Vagina (tissue), 2 donors: Measurements from ENCODE around the gene ATXN1. TPM values are rescaled to one million over a fixed set of nuclear protein-coding genes. Genes with fewer than 3 reads are reported as not detected.

ENCODE experiments used
- DNase-seq, 2 donors: peaks; one replicate each; pipeline ENCODE4 v3.0.0-alpha.2; 2017; ENCODE audit errors: extremely low spot score in 2 of 2
- H3K27ac ChIP-seq: fragments of 200-600 bp; sonication (generic); one replicate; pipeline ENCODE4 v1.5.1; 2019
- H3K27me3 ChIP-seq: fragments of 200-600 bp; sonication (generic); one replicate; pipeline ENCODE4 v1.5.1; 2019
- H3K36me3 ChIP-seq, 2 donors: fragments of 200-600 bp; sonication (generic); one replicate each; pipeline ENCODE4 v1.5.1; 2017 to 2019
- H3K4me1 ChIP-seq: fragments of 200-600 bp; sonication (generic); one replicate; pipeline ENCODE4 v1.5.1; 2019
- H3K4me3 ChIP-seq, 2 donors: fragments of 200-600 bp; sonication (generic); 1 replicate in 1 of 2; 2 replicates in 1 of 2; pipeline ENCODE4 v1.5.1; 2016 to 2019
- H3K9me3 ChIP-seq: fragments of 200-600 bp; sonication (generic); one replicate; pipeline ENCODE4 v1.5.1; 2019
- CTCF ChIP-seq, 3 experiments: fragments of 450-650 bp in 2 of 3; fragments of 200-600 bp in 1 of 3; sonication (generic) in 1 of 3; IDR thresholded peaks; one replicate each; pipeline ENCODE4 v1.5.1; 2017 to 2019; ENCODE audit warnings: antibody characterized with exemption in 3 of 3, mild to moderate bottlenecking in 2 of 3, moderate library complexity in 2 of 3
- POLR2A ChIP-seq, 2 donors: fragments of 450-650 bp; IDR thresholded peaks; one replicate each; pipeline ENCODE4 v1.6.1; 2017; ENCODE audit warnings: antibody characterized with exemption in 2 of 2, mild to moderate bottlenecking in 2 of 2, moderate library complexity in 2 of 2
- POLR2AphosphoS5 ChIP-seq, 2 donors: sonication (generic); formaldehyde crosslinking; IDR thresholded peaks; one replicate each; pipeline ENCODE4 v1.9.0; 2017; ENCODE audit warnings: antibody characterized with exemption in 2 of 2, mild to moderate bottlenecking in 2 of 2, low read depth in 1 of 2; ENCODE audit not compliant: insufficient read depth in 1 of 2
- intact Hi-C: fragments of 100-400 bp; cut with DNase I; formaldehyde crosslinking; loops from one replicate; pipeline ENCODE4 v1.15.1; 2023
- total RNA-seq: library from RNA; depleted of rRNA; stranded (reverse); fragments of >200 nt; gene quantifications from one replicate; pipeline ENCODE4 v1.2.3, GENCODE V29; 2016

Gene ATXN1
- total RNA-seq, 1 donor from 2014 or later, result 43.2 TPM

DNA sequence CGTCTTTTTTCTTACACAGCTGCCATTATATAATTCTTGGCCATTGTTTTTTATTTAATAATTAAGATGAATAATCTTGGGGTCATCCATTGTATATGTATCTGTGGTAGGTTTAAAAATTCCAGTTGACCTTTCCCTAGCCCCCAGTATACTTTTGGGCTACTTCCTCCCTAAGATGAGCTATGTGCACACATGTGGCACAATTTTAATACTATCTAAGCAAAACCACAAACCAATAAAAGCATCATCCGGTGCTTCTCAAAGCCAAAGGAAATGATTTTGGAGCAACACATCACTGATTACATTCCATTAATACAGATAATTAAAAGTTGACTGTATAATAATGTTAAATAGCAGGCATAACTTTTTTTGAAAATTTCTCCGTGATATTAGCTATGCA is 161.2 kb downstream of the ATXN1 start:
- no peaks in the 10 kb centered on the region for H3K27me3 ChIP-seq
- H3K27ac ChIP-seq, result no peak overlapping the region
- no peaks in the 10 kb centered on the region for H3K36me3 ChIP-seq
- H3K4me3 ChIP-seq, result no peak overlapping the region
- TF ChIP-seq CTCF (IDR thresholded peaks at IDR 0.05) (no peak), POLR2AphosphoS5 (IDR thresholded peaks at IDR 0.05; ENCODE audit: insufficient read depth in 1 of 2, low read depth in 1 of 2) (no peak), POLR2A (IDR thresholded peaks at IDR 0.05) (no peak)
- no peaks in the 10 kb centered on the region for H3K9me3 ChIP-seq
- no peak for DNase-seq
- peaks cover 6% of the 10 kb centered on the region for H3K4me1 ChIP-seq
- intact Hi-C loops, result no loop called here

DNA sequence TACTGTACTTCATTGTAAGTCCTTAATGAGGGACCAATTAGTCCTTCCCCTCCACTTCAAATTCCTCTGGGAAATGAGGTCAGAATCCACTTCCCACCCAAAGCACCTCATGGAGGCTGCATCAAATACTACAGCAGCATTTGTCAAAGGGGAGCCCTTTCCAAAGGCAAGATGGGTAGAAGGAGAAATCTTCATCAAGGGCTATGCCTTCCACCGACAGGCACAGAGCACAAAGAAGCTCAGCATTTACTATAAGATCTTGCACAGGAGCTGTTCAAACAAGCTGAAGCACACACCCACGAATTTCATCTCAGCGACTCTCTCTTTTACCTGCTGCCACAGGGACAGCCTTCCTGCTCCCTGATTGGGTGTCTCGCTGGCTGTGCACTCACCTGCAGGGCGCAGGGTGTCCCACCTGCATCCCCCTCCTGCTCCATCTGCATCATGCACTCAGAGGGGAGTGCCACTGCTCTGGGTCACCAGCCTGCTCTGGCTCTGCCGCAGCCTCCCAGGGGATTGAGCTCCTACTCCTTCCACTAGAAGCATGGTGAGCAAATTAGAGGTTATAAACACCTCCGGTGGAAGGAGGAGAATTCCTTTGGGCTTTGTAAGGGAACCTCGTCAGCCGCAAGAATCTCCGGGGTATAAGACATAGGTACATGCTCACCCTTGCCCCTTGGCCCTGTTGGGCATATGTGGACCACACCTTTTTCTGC is 164.5 kb downstream of the ATXN1 start:
- DNase-seq, result no peak
- Histone ChIP-seq H3K27me3 (no peaks in the 10 kb centered on the region), H3K36me3 (no peaks in the 10 kb centered on the region), H3K9me3 (no peaks in the 10 kb centered on the region), H3K4me3 (no peak overlapping the region), H3K4me1 (peaks cover 6% of the 10 kb centered on the region), H3K27ac (no peak overlapping the region)
- no peak for TF ChIP-seq POLR2AphosphoS5 (IDR thresholded peaks at IDR 0.05; ENCODE audit: insufficient read depth in 1 of 2, low read depth in 1 of 2)
- no peak for TF ChIP-seq CTCF (IDR thresholded peaks at IDR 0.05)
- TF ChIP-seq POLR2A (IDR thresholded peaks at IDR 0.05), result no peak
- intact Hi-C loops, result no loop called here

DNA sequence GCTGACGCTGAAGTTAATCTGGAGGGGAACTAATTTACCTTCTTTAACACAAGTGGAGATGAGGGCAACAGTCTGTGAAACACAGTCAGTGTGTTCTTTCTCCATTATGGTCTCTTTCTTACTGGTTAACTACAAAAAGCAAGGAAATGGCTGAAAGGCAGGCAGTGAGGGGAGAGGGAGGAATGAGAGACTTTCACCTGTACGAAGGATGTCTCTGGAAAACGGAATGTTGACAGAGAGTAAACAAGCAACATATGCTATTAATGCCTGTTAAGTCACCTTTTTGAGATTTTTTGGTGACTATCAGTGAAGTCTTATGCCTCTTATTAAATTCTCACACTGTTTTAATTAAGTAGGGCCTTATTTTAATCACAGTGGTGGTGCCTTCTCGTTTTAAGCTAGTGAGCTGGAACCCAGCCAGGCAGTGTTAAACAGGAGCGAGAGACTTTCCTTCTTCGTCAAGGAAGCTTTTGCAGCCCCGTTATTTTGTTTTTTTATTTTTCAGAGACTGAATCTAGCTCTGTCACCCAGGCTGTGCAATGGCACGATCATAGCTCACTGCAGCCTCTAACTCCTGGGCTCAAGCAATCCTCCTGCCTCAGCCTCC is 165.6 kb downstream of the ATXN1 start:
- peaks cover 6% of the 10 kb centered on the region for H3K4me1 ChIP-seq
- no peaks in the 10 kb centered on the region for H3K9me3 ChIP-seq
- H3K27ac ChIP-seq, result no peak overlapping the region
- no peak for DNase-seq
- TF ChIP-seq POLR2A (IDR thresholded peaks at IDR 0.05) (no peak), POLR2AphosphoS5 (IDR thresholded peaks at IDR 0.05; ENCODE audit: insufficient read depth in 1 of 2, low read depth in 1 of 2) (no peak), CTCF (IDR thresholded peaks at IDR 0.05) (no peak)
- H3K27me3 ChIP-seq, result no peaks in the 10 kb centered on the region
- no peak overlapping the region for H3K4me3 ChIP-seq
- intact Hi-C loops, result no loop called here
- no peaks in the 10 kb centered on the region for H3K36me3 ChIP-seq

DNA sequence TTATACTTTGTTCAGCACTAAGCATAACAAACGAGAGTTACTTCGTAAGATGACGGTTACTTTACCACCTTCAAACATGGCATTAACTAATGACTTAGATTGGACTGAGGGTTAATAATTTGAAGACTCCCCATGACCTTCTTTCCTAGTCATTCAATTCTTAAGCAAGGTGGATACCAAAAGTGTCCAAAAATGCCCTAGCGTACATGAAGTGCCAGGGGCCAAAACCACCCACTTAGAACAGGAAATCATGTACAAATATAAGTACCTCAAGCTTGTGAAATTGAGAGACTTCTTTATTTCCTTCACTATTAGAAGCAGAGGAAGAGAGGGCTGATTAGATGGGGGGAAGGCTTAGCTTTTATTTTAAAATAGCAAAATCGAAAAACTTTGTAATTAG is 166.4 kb downstream of the ATXN1 start:
- Histone ChIP-seq H3K27ac (no peak overlapping the region), H3K9me3 (no peaks in the 10 kb centered on the region), H3K36me3 (no peaks in the 10 kb centered on the region), H3K4me3 (no peak overlapping the region), H3K4me1 (peaks cover 6% of the 10 kb centered on the region), H3K27me3 (no peaks in the 10 kb centered on the region)
- intact Hi-C loops, result no loop called here
- no peak for DNase-seq
- TF ChIP-seq CTCF (IDR thresholded peaks at IDR 0.05), result no peak
- no peak for TF ChIP-seq POLR2AphosphoS5 (IDR thresholded peaks at IDR 0.05; ENCODE audit: insufficient read depth in 1 of 2, low read depth in 1 of 2)
- TF ChIP-seq POLR2A (IDR thresholded peaks at IDR 0.05), result no peak
